ENCODE measurements around the gene BMP8A.

- no peak for TF ChIP-seq CTCF (IDR thresholded peaks at IDR 0.05)
- TF ChIP-seq, protein P1, sequence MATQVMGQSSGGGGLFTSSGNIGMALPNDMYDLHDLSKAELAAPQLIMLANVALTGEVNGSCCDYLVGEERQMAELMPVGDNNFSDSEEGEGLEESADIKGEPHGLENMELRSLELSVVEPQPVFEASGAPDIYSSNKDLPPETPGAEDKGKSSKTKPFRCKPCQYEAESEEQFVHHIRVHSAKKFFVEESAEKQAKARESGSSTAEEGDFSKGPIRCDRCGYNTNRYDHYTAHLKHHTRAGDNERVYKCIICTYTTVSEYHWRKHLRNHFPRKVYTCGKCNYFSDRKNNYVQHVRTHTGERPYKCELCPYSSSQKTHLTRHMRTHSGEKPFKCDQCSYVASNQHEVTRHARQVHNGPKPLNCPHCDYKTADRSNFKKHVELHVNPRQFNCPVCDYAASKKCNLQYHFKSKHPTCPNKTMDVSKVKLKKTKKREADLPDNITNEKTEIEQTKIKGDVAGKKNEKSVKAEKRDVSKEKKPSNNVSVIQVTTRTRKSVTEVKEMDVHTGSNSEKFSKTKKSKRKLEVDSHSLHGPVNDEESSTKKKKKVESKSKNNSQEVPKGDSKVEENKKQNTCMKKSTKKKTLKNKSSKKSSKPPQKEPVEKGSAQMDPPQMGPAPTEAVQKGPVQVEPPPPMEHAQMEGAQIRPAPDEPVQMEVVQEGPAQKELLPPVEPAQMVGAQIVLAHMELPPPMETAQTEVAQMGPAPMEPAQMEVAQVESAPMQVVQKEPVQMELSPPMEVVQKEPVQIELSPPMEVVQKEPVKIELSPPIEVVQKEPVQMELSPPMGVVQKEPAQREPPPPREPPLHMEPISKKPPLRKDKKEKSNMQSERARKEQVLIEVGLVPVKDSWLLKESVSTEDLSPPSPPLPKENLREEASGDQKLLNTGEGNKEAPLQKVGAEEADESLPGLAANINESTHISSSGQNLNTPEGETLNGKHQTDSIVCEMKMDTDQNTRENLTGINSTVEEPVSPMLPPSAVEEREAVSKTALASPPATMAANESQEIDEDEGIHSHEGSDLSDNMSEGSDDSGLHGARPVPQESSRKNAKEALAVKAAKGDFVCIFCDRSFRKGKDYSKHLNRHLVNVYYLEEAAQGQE (IDR thresholded peaks at IDR 0.05; ENCODE audit: insufficient read depth in 1 of 2, low read depth in 2 of 2, low read length in 1 of 2) = no peak
- TF ChIP-seq POLR2AphosphoS5 (IDR thresholded peaks at IDR 0.05; ENCODE audit: low read depth, low read length) = no peak
- TF ChIP-seq SIN3A (IDR thresholded peaks at IDR 0.05; ENCODE audit: borderline replicate concordance, insufficient read depth, low read depth, low read length) = no peak
- TF ChIP-seq TCF7L2 (IDR thresholded peaks at IDR 0.05; ENCODE audit: low read depth, low read length) = no peak
Observed at GRCh38 chr1:39509360-39510009, 18.0 kb downstream of the BMP8A start.

Data from Panc1 (cell line).